Epithelial cell of alveolus of lung (primary cell): ENCODE measurements around the gene CASS4. TPM values are rescaled to one million over a fixed set of nuclear protein-coding genes. Genes with fewer than 3 reads are reported as not detected.

Source experiments
- total RNA-seq: library from RNA; depleted of rRNA; stranded (reverse); fragments of >200 nt; gene quantifications from 2 replicates; pipeline ENCODE4 v1.2.1, GENCODE V29; 2015

Gene CASS4
- 0.78 and 3.5 TPM in 2 replicates for total RNA-seq

GRCh38 chr20:56411759-56412472 lies at the start of gene CASS4:
CASS4 (plus strand) TSS chr20:56412260; CDS start chr20:56412459, 199 bp downstream.

GRCh38 chr20:56392132-56392880 lies 19.8 kb upstream of the CASS4 start, which contains the start of the genes AURKA and CSTF1:
AURKA (minus strand) TSS chr20:56392215; CDS start chr20:56388197, 4,018 bp downstream.
CSTF1 (plus strand) TSS chr20:56392645; CDS start chr20:56395553, 2,908 bp downstream.

GRCh38 chr20:56468316-56469076 lies 56.4 kb downstream of the CASS4 start, which contains the start of gene RTF2:
RTF2 (plus strand) TSS chr20:56468627; CDS start chr20:56468698, 71 bp downstream.

Other genes starting within 250 kb of the CASS4 start
- not detected in 2 replicates for gene MC3R, start 163.5 kb upstream of the CASS4 start, total RNA-seq
- 41.8 and 49.6 TPM in 2 replicates for gene FAM210B, start 53.3 kb upstream of the CASS4 start, total RNA-seq
- gene AURKA, start 20.0 kb upstream of the CASS4 start, total RNA-seq, result 23.8 and 38.1 TPM in 2 replicates
- gene CSTF1, start 19.6 kb upstream of the CASS4 start, total RNA-seq, result 26.8 and 40.8 TPM in 2 replicates
- gene RTF2, start 56.4 kb downstream of the CASS4 start, total RNA-seq, result 60.9 and 68.2 TPM in 2 replicates
- gene FAM209A, start 112.5 kb downstream of the CASS4 start, total RNA-seq, result not detected in 2 replicates
- gene FAM209B, start 121.0 kb downstream of the CASS4 start, total RNA-seq, result not detected in 2 replicates
- 0.13 TPM in 1 of 2 replicates, not detected in the other for gene TFAP2C, start 217.0 kb downstream of the CASS4 start, total RNA-seq